Measurements from ENCODE around the gene OBSCN.
"Not testable (repeated sequence)": the region's sequence is repeated elsewhere in the genome, so short reads cannot be mapped to it uniquely, and the experiment has no call there.

Gene OBSCN

DNA sequence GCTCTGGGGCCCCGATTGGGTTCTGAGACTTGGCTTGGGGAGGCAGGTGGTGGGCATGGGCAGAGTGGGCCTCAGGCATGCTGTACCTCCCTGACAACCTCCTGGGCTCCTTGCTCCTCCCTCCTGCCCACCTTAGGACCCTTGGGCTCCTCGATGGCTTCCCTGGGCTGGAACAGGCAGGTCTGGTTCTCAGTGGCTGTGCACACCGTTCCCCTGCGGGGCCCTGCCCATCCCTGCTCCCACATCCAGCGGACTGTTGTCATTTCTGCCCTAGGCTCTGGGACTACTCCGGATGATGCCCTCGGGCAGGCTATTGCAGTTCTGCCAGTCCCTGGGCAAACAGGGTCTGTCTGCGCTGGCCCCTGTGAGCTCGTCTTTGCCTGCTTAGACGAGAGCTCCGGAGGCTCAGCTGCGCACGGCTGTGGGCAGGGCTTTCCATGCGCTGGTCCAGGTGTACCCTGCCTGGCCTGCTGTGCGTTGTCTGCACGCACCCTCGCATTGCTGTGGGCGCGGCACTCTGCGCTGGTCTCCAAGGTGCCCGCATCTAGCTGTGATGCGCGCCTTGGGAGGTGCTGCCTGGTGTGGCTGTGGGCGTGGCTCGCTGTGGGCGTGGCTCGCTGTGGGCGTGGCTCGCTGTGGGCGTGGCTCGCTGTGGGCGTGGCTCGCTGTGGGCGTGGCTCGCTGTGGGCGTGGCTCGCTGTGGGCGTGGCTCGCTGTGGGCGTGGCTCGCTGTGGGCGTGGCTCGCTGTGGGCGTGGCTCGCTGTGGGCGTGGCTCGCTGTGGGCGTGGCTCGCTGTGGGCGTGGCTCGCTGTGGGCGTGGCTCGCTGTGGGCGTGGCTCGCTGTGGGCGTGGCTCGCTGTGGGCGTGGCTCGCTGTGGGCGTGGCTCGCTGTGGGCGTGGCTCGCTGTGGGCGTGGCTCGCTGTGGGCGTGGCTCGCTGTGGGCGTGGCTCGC is 34.0 kb upstream of the OBSCN start:
- not testable (repeated sequence) for H3K9ac ChIP-seq (ENCODE audit: low read depth, low read length); H3K4me1 ChIP-seq (ENCODE audit: control insufficient read depth, insufficient read depth, low read length); H3K9me3 ChIP-seq (ENCODE audit: control insufficient read depth, insufficient read depth, low read length); H3K36me3 ChIP-seq (ENCODE audit: control insufficient read depth, insufficient read depth, low read length); H3K27me3 ChIP-seq (ENCODE audit: control insufficient read depth, insufficient read depth, low read length)
- H3K4me3 ChIP-seq (ENCODE audit: low read depth, low read length): peak overlapping the region; percentile 13

DNA sequence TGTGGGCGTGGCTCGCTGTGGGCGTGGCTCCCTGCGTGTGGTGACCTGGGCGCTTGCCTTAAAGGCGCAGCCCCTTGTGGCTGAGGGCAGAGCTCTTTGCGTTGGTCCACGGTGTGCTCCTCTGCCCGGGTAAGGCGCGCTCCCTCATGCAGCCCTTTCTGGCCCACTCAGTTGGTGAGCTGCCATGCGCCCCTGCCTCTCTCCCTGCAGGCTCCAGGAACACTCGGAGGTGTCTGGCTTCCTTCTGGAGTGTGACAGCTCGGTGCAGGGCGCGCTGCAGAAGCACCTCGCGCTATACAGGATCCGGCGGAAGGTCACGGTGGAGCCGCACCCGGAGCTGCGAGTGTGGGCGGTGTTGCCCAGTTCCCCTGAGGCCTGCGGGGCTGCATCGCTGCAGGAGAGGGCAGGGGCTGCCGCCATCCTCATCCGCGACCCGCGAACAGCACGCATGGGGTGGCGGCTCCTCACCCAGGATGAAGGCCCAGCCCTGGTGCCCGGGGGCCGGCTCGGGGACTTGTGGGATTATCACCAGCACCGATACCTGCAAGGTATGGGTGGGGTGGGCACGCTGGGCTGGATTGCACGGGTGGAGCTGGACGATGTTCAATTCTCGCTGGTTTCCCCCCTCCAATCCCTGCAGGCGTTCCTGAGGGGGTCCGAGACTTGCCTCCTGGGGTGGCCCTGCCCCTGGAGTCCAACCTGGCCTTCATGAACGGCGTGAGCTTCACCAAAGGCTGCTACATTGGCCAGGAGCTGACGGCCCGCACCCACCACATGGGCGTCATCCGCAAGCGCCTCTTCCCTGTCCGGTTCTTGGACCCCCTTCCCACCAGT is 33.1 kb upstream of the OBSCN start:
- no peaks in the 10 kb centered on the region for H3K27me3 ChIP-seq (ENCODE audit: control insufficient read depth, insufficient read depth, low read length)
- no peaks in the 10 kb centered on the region for H3K4me1 ChIP-seq (ENCODE audit: control insufficient read depth, insufficient read depth, low read length)
- peak overlapping the region; percentile 18 for H3K4me3 ChIP-seq (ENCODE audit: low read depth, low read length)
- no peaks in the 10 kb centered on the region for H3K36me3 ChIP-seq (ENCODE audit: control insufficient read depth, insufficient read depth, low read length)
- no peak overlapping the region for H3K9ac ChIP-seq (ENCODE audit: low read depth, low read length)
- H3K9me3 ChIP-seq (ENCODE audit: control insufficient read depth, insufficient read depth, low read length): no peaks in the 10 kb centered on the region

DNA sequence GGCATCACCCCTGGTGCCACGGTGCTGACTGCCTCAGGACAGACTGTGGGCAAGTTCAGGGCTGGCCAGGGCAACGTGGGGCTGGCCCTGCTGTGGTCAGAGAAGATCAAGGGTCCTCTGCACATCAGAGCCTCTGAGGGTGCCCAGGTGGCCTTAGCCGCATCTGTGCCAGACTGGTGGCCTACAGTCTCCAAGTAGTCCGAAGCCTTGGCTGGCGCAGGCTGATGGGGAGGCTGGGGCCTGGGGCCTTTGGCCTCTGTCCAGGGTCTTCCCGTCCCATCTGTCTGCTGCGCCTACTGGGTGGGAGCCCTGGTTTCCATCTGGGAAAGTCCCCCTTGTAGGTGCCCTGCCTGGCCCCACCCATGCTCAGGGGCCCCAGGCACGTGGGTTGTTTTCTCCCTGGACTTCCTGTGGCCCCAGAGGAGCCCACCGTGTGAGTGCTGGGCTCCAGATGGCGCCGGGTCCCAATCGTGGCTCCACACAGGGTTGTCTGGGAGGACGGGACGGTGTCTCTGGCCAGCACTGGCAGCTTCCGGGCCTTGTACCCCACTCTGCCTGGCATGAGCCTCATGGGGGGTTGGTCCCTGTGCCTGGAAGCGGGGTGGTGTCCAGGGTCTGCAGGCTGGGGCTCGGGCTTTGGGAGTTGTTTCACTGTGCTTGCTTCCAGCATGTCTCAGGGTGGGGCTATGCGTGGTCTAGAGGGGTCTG is 32.4 kb upstream of the OBSCN start:
- H3K4me1 ChIP-seq (ENCODE audit: control insufficient read depth, insufficient read depth, low read length): no peaks in the 10 kb centered on the region
- H3K4me3 ChIP-seq (ENCODE audit: low read depth, low read length): no peak overlapping the region
- no peaks in the 10 kb centered on the region for H3K36me3 ChIP-seq (ENCODE audit: control insufficient read depth, insufficient read depth, low read length)
- no peaks in the 10 kb centered on the region for H3K27me3 ChIP-seq (ENCODE audit: control insufficient read depth, insufficient read depth, low read length)
- no peak overlapping the region for H3K9ac ChIP-seq (ENCODE audit: low read depth, low read length)
- no peaks in the 10 kb centered on the region for H3K9me3 ChIP-seq (ENCODE audit: control insufficient read depth, insufficient read depth, low read length)

DNA sequence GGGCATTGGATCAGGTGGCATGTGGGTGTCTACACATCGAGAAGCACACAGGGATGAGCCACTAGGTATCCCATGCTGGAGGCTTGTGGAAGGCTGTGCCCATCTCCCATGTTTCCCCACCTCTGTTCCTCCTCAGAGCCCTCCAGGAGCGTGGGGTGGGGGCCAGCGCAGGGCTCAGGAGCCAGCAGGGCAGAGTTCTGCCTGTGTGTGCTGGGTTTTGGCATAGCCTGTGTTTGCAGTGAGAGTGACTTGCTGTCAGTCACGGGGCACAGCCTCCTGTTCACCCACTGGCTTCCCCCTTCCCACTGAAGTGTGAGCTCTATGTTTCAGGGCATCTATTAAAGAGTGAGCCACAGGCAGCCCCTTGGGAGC is 31.8 kb upstream of the OBSCN start:
- Histone ChIP-seq H3K9me3 (ENCODE audit: control insufficient read depth, insufficient read depth, low read length) (no peaks in the 10 kb centered on the region), H3K36me3 (ENCODE audit: control insufficient read depth, insufficient read depth, low read length) (no peaks in the 10 kb centered on the region), H3K27me3 (ENCODE audit: control insufficient read depth, insufficient read depth, low read length) (no peaks in the 10 kb centered on the region), H3K4me1 (ENCODE audit: control insufficient read depth, insufficient read depth, low read length) (no peaks in the 10 kb centered on the region), H3K4me3 (ENCODE audit: low read depth, low read length) (no peak overlapping the region), H3K9ac (ENCODE audit: low read depth, low read length) (no peak overlapping the region)

DNA sequence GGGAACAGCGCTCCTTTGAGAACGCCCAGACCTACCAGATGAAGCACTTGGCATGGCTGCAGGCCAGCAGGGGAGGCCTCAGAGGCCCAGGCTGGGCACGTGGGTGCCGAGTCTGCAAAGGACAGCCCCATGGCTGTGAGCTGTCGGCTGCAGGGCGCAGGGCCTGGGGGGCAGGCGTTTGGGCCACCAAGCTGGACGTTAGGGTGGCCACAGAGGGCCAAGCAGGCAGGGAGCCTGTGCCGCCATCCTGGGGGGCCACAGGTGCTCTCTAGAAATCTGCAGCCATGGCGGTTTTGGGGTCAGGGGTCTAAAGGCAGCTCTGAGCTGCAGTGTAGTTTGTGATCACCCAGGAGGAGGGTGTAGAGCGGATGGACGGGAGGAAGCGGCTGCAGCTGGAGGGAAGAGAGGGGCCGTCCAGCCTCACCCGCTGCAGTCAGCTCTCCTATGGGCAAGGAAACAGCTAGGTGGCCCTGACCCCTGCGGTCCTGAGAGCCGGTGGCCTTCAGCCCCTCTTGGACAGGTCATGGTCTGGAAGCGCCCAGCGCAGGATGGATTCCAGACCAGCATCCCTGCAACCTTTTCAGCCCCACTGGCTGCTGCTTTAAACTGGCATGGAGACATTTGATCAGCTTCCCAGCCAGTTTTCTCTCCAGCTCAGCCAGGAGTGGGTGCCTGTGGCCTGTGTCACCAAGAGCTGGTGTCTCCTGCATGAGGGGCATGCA is 31.2 kb upstream of the OBSCN start:
- Histone ChIP-seq H3K9me3 (ENCODE audit: control insufficient read depth, insufficient read depth, low read length) (no peaks in the 10 kb centered on the region), H3K4me3 (ENCODE audit: low read depth, low read length) (no peak overlapping the region), H3K27me3 (ENCODE audit: control insufficient read depth, insufficient read depth, low read length) (no peaks in the 10 kb centered on the region), H3K4me1 (ENCODE audit: control insufficient read depth, insufficient read depth, low read length) (no peaks in the 10 kb centered on the region), H3K9ac (ENCODE audit: low read depth, low read length) (no peak overlapping the region), H3K36me3 (ENCODE audit: control insufficient read depth, insufficient read depth, low read length) (no peaks in the 10 kb centered on the region)

DNA sequence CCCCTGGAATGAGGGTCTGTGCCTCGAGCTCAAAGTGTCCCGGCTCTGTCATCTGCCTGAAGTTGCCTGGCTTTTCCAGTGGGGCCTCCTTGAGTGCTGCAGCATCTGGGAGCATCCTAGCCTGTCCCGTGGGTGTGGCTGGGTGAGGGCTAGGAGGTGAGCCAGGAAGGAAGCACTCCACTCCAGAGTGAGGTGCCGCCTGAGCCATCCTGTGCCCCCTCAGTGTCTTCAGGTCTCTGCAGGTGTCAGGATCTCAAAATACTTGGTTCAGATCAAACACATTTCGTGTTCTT is 30.7 kb upstream of the OBSCN start:
- Histone ChIP-seq H3K9ac (ENCODE audit: low read depth, low read length) (no peak overlapping the region), H3K4me3 (ENCODE audit: low read depth, low read length) (no peak overlapping the region), H3K9me3 (ENCODE audit: control insufficient read depth, insufficient read depth, low read length) (no peaks in the 10 kb centered on the region), H3K27me3 (ENCODE audit: control insufficient read depth, insufficient read depth, low read length) (no peaks in the 10 kb centered on the region), H3K4me1 (ENCODE audit: control insufficient read depth, insufficient read depth, low read length) (no peaks in the 10 kb centered on the region), H3K36me3 (ENCODE audit: control insufficient read depth, insufficient read depth, low read length) (no peaks in the 10 kb centered on the region)

DNA sequence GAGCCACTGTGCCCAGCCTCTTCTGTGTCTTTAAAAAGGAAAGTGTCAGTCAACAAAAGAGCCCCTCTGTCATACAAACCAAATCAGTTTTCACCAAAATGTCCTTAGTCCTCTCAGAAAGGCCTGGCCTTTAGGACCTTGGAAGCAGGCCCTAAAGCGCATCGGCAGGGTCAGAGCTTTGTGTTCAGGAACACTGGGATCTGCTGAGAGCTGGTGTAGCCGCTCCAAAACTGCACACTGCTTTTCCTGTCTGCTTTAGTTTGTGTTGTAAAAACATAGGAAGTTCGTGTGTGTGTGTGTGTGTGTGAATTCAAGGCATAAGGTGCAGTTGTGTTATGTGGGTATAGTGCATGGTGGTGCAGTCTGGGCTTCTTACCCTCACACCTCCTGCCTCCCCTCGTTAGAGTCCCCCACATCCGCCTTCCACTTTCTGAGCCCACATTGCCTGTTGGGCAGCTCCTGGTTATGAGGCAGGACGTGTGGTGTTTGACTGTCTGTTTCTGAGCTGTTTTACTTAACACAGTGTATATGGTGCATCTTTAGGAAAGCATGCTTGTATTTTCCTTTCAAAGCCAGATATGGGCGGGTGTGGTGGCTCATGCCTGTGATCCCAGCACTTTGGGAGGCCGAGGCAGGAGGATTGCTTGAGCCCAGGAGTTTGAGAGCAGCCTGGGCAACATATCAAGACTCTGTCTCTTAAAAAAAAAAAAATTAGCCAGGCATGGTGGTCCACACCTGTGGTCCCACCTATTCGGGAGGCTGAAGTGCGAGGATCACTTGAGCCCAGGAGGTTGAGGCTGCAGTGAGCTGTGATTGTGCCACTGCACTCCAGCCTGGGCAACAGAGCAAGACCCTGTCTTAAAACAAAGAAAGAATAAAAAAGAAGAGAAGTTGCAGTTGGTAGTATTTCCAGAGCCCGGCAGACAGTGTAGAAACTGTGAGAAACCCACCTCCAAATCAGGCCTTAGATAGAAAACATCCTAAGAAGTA is 29.8 kb upstream of the OBSCN start:
- H3K4me3 ChIP-seq (ENCODE audit: low read depth, low read length): no peak overlapping the region
- H3K9me3 ChIP-seq (ENCODE audit: control insufficient read depth, insufficient read depth, low read length): no peaks in the 10 kb centered on the region
- H3K36me3 ChIP-seq (ENCODE audit: control insufficient read depth, insufficient read depth, low read length): no peaks in the 10 kb centered on the region
- no peaks in the 10 kb centered on the region for H3K27me3 ChIP-seq (ENCODE audit: control insufficient read depth, insufficient read depth, low read length)
- H3K9ac ChIP-seq (ENCODE audit: low read depth, low read length): no peak overlapping the region
- H3K4me1 ChIP-seq (ENCODE audit: control insufficient read depth, insufficient read depth, low read length): no peaks in the 10 kb centered on the region

DNA sequence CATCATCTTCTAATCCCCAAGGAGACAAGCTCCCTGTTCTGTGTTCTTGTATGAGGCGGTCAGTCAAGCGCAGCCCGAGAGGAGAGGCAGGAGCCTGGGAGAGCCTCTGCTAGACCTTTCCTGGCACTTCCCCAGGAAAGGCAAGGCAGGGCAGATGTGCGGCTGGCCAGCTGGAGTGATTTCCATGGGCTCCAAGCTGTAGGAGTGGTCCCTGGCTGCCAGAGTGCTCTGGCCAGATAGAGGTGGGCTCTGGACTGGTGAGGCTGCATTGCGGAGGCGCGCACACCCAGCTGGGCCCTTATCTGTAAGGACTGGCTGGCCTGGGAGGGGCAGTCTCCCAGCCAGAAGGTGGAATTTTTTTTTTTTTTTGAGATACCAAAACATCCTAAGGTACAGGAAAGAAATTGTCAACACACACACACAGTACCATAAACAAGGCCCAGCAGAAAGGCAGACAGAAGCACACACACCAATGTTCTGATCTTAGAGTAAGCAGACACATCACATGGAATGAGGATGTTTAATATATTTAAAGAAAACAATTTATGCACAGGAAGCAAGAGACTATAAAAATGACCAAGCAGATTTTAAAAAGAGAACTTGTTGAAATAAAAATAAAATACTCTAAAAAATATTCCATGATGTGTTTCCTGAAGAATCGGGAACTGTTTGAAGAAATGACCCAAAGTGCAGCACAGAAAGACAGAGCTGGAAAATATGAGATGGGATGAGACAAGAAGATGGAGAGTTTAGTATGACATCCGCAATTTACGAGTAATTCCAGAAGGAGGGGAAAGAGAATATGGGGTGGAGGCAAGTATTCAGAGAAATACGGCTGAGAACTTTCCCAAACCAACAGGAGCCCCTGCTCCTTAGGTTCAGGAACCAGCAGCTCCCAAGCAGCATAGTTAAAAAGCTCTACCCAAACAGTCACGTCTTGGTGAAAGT is 28.8 kb upstream of the OBSCN start:
- H3K9ac ChIP-seq (ENCODE audit: low read depth, low read length): no peak overlapping the region
- no peak overlapping the region for H3K4me3 ChIP-seq (ENCODE audit: low read depth, low read length)
- H3K36me3 ChIP-seq (ENCODE audit: control insufficient read depth, insufficient read depth, low read length): no peaks in the 10 kb centered on the region
- H3K27me3 ChIP-seq (ENCODE audit: control insufficient read depth, insufficient read depth, low read length): no peaks in the 10 kb centered on the region
- no peaks in the 10 kb centered on the region for H3K4me1 ChIP-seq (ENCODE audit: control insufficient read depth, insufficient read depth, low read length)
- H3K9me3 ChIP-seq (ENCODE audit: control insufficient read depth, insufficient read depth, low read length): no peaks in the 10 kb centered on the region

DNA sequence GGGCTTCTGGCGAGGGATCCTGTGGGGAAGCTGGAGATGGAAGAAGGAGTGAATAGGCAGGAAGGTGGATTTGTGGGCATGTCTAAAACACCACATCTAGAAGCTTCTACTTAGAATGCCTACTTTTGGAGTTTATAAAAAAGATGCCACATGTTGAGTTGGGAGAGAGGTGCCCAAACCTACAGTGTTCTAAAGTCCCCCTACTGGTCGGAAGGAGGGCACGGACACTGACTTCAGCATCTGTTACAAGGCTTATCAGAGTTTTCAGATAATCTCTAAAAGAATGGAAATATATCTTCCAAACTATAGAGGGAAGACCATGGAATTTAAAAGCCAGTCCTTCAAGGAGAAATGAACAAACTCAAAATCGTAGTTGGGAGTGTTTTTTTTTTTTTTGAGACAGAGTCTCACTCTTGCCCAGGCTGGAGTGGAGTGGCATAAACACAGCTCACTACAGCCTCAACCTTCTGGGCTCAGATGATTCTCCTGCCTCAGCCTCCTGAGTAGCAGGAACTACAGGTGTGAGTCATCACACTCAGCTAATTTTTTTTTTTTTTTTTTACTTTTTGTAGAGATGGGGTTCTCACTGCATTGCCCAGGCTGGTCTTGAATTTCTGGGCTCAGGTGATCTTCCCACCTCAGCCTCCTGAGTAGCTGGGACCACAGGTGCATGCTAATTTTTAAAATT is 27.4 kb upstream of the OBSCN start:
- Histone ChIP-seq H3K27me3 (ENCODE audit: control insufficient read depth, insufficient read depth, low read length) (no peaks in the 10 kb centered on the region), H3K4me3 (ENCODE audit: low read depth, low read length) (no peak overlapping the region), H3K9me3 (ENCODE audit: control insufficient read depth, insufficient read depth, low read length) (no peaks in the 10 kb centered on the region), H3K4me1 (ENCODE audit: control insufficient read depth, insufficient read depth, low read length) (no peaks in the 10 kb centered on the region), H3K36me3 (ENCODE audit: control insufficient read depth, insufficient read depth, low read length) (no peaks in the 10 kb centered on the region), H3K9ac (ENCODE audit: low read depth, low read length) (no peak overlapping the region)
